Measurements from ENCODE around the gene TYW1. TPM values are rescaled to one million over a fixed set of nuclear protein-coding genes. Genes with fewer than 3 reads are reported as not detected.
"Not testable (repeated sequence)": the region's sequence is repeated elsewhere in the genome, so short reads cannot be mapped to it uniquely, and the experiment has no call there.

The TYW1 gene
- total RNA-seq, 1 donor from 2014 or later = 21.9 TPM

GRCh38 chr7:67141001-67141400 is 144.4 kb downstream of the TYW1 start:
- H3K27ac ChIP-seq (ENCODE audit: low read depth, low read length); H3K36me3 ChIP-seq (ENCODE audit: control insufficient read depth in 3 of 3, insufficient read depth in 3 of 3, low read length in 3 of 3); H3K4me1 ChIP-seq (ENCODE audit: control insufficient read depth in 3 of 3, insufficient read depth in 3 of 3, low read length in 3 of 3): not testable (repeated sequence)

GRCh38 chr7:67143091-67143786 is 146.6 kb downstream of the TYW1 start:
- not testable (repeated sequence) for H3K9me3 ChIP-seq (ENCODE audit: control insufficient read depth in 3 of 3, low read length in 3 of 3); H3K36me3 ChIP-seq (ENCODE audit: control insufficient read depth in 3 of 3, insufficient read depth in 3 of 3, low read length in 3 of 3); H3K27ac ChIP-seq (ENCODE audit: low read depth, low read length); H3K4me1 ChIP-seq (ENCODE audit: control insufficient read depth in 3 of 3, insufficient read depth in 3 of 3, low read length in 3 of 3); H3K9ac ChIP-seq (ENCODE audit: low read depth in 1 of 3, low read length in 3 of 3); H3K27me3 ChIP-seq (ENCODE audit: control insufficient read depth in 3 of 3, insufficient read depth in 3 of 3, low read length in 3 of 3); H3K4me3 ChIP-seq (ENCODE audit: low read length in 3 of 3)

More at GRCh38 chr7:67141001-67141400, 144.4 kb downstream of the TYW1 start:
- H3K9me3 ChIP-seq (ENCODE audit: control insufficient read depth in 3 of 3, low read length in 3 of 3); H3K4me3 ChIP-seq (ENCODE audit: low read length in 3 of 3); H3K9ac ChIP-seq (ENCODE audit: low read depth in 1 of 3, low read length in 3 of 3); H3K27me3 ChIP-seq (ENCODE audit: control insufficient read depth in 3 of 3, insufficient read depth in 3 of 3, low read length in 3 of 3): not testable (repeated sequence)

GRCh38 chr7:67145581-67146193 is 149.1 kb downstream of the TYW1 start:
- not testable (repeated sequence) for H3K9ac ChIP-seq (ENCODE audit: low read depth in 1 of 3, low read length in 3 of 3); H3K4me1 ChIP-seq (ENCODE audit: control insufficient read depth in 3 of 3, insufficient read depth in 3 of 3, low read length in 3 of 3); H3K27ac ChIP-seq (ENCODE audit: low read depth, low read length); H3K27me3 ChIP-seq (ENCODE audit: control insufficient read depth in 3 of 3, insufficient read depth in 3 of 3, low read length in 3 of 3); H3K9me3 ChIP-seq (ENCODE audit: control insufficient read depth in 3 of 3, low read length in 3 of 3); H3K4me3 ChIP-seq (ENCODE audit: low read length in 3 of 3); H3K36me3 ChIP-seq (ENCODE audit: control insufficient read depth in 3 of 3, insufficient read depth in 3 of 3, low read length in 3 of 3)

GRCh38 chr7:67149131-67149530 is 152.5 kb downstream of the TYW1 start:
- not testable (repeated sequence) for H3K27me3 ChIP-seq (ENCODE audit: control insufficient read depth in 3 of 3, insufficient read depth in 3 of 3, low read length in 3 of 3); H3K4me3 ChIP-seq (ENCODE audit: low read length in 3 of 3); H3K27ac ChIP-seq (ENCODE audit: low read depth, low read length); H3K4me1 ChIP-seq (ENCODE audit: control insufficient read depth in 3 of 3, insufficient read depth in 3 of 3, low read length in 3 of 3); H3K9ac ChIP-seq (ENCODE audit: low read depth in 1 of 3, low read length in 3 of 3); H3K36me3 ChIP-seq (ENCODE audit: control insufficient read depth in 3 of 3, insufficient read depth in 3 of 3, low read length in 3 of 3); H3K9me3 ChIP-seq (ENCODE audit: control insufficient read depth in 3 of 3, low read length in 3 of 3)

GRCh38 chr7:67154374-67154773 is 157.7 kb downstream of the TYW1 start:
- not testable (repeated sequence) for H3K4me1 ChIP-seq (ENCODE audit: control insufficient read depth in 3 of 3, insufficient read depth in 3 of 3, low read length in 3 of 3); H3K9ac ChIP-seq (ENCODE audit: low read depth in 1 of 3, low read length in 3 of 3); H3K9me3 ChIP-seq (ENCODE audit: control insufficient read depth in 3 of 3, low read length in 3 of 3); H3K4me3 ChIP-seq (ENCODE audit: low read length in 3 of 3); H3K27ac ChIP-seq (ENCODE audit: low read depth, low read length); H3K27me3 ChIP-seq (ENCODE audit: control insufficient read depth in 3 of 3, insufficient read depth in 3 of 3, low read length in 3 of 3); H3K36me3 ChIP-seq (ENCODE audit: control insufficient read depth in 3 of 3, insufficient read depth in 3 of 3, low read length in 3 of 3)

GRCh38 chr7:67156064-67156463 is 159.4 kb downstream of the TYW1 start:
- H3K9me3 ChIP-seq (ENCODE audit: control insufficient read depth in 3 of 3, low read length in 3 of 3); H3K4me1 ChIP-seq (ENCODE audit: control insufficient read depth in 3 of 3, insufficient read depth in 3 of 3, low read length in 3 of 3); H3K27me3 ChIP-seq (ENCODE audit: control insufficient read depth in 3 of 3, insufficient read depth in 3 of 3, low read length in 3 of 3); H3K27ac ChIP-seq (ENCODE audit: low read depth, low read length); H3K4me3 ChIP-seq (ENCODE audit: low read length in 3 of 3); H3K9ac ChIP-seq (ENCODE audit: low read depth in 1 of 3, low read length in 3 of 3); H3K36me3 ChIP-seq (ENCODE audit: control insufficient read depth in 3 of 3, insufficient read depth in 3 of 3, low read length in 3 of 3): not testable (repeated sequence)

- not testable (repeated sequence) for H3K9ac ChIP-seq (ENCODE audit: low read depth in 1 of 3, low read length in 3 of 3); H3K4me3 ChIP-seq (ENCODE audit: low read length in 3 of 3); H3K4me1 ChIP-seq (ENCODE audit: control insufficient read depth in 3 of 3, insufficient read depth in 3 of 3, low read length in 3 of 3)
Measured at GRCh38 chr7:67163285-67163684, 166.7 kb downstream of the TYW1 start.

GRCh38 chr7:67171151-67171550 is 174.5 kb downstream of the TYW1 start:
- H3K27me3 ChIP-seq (ENCODE audit: control insufficient read depth in 3 of 3, insufficient read depth in 3 of 3, low read length in 3 of 3); H3K4me1 ChIP-seq (ENCODE audit: control insufficient read depth in 3 of 3, insufficient read depth in 3 of 3, low read length in 3 of 3); H3K9me3 ChIP-seq (ENCODE audit: control insufficient read depth in 3 of 3, low read length in 3 of 3); H3K36me3 ChIP-seq (ENCODE audit: control insufficient read depth in 3 of 3, insufficient read depth in 3 of 3, low read length in 3 of 3); H3K9ac ChIP-seq (ENCODE audit: low read depth in 1 of 3, low read length in 3 of 3); H3K27ac ChIP-seq (ENCODE audit: low read depth, low read length); H3K4me3 ChIP-seq (ENCODE audit: low read length in 3 of 3): not testable (repeated sequence)

More at GRCh38 chr7:67163285-67163684, 166.7 kb downstream of the TYW1 start:
- H3K27me3 ChIP-seq (ENCODE audit: control insufficient read depth in 3 of 3, insufficient read depth in 3 of 3, low read length in 3 of 3); H3K9me3 ChIP-seq (ENCODE audit: control insufficient read depth in 3 of 3, low read length in 3 of 3); H3K27ac ChIP-seq (ENCODE audit: low read depth, low read length); H3K36me3 ChIP-seq (ENCODE audit: control insufficient read depth in 3 of 3, insufficient read depth in 3 of 3, low read length in 3 of 3): not testable (repeated sequence)

- H3K27me3 ChIP-seq (ENCODE audit: control insufficient read depth in 3 of 3, insufficient read depth in 3 of 3, low read length in 3 of 3); H3K4me3 ChIP-seq (ENCODE audit: low read length in 3 of 3); H3K4me1 ChIP-seq (ENCODE audit: control insufficient read depth in 3 of 3, insufficient read depth in 3 of 3, low read length in 3 of 3); H3K27ac ChIP-seq (ENCODE audit: low read depth, low read length); H3K36me3 ChIP-seq (ENCODE audit: control insufficient read depth in 3 of 3, insufficient read depth in 3 of 3, low read length in 3 of 3); H3K9ac ChIP-seq (ENCODE audit: low read depth in 1 of 3, low read length in 3 of 3); H3K9me3 ChIP-seq (ENCODE audit: control insufficient read depth in 3 of 3, low read length in 3 of 3): not testable (repeated sequence)
Measured at GRCh38 chr7:67176730-67177129, 180.1 kb downstream of the TYW1 start.

GRCh38 chr7:67178915-67179688 is 182.5 kb downstream of the TYW1 start:
- not testable (repeated sequence) for H3K4me1 ChIP-seq (ENCODE audit: control insufficient read depth in 3 of 3, insufficient read depth in 3 of 3, low read length in 3 of 3); H3K36me3 ChIP-seq (ENCODE audit: control insufficient read depth in 3 of 3, insufficient read depth in 3 of 3, low read length in 3 of 3); H3K9me3 ChIP-seq (ENCODE audit: control insufficient read depth in 3 of 3, low read length in 3 of 3); H3K27me3 ChIP-seq (ENCODE audit: control insufficient read depth in 3 of 3, insufficient read depth in 3 of 3, low read length in 3 of 3); H3K9ac ChIP-seq (ENCODE audit: low read depth in 1 of 3, low read length in 3 of 3); H3K27ac ChIP-seq (ENCODE audit: low read depth, low read length); H3K4me3 ChIP-seq (ENCODE audit: low read length in 3 of 3)
